Gastroesophageal sphincter (tissue), 3 donors: ENCODE data around the gene PHF2.

Experiments used
- POLR2A ChIP-seq, 2 donors: fragments of 450-650 bp; IDR thresholded peaks; one replicate each; pipeline ENCODE4 v1.6.1; 2017; ENCODE audit warnings: antibody characterized with exemption in 2 of 2, mild to moderate bottlenecking in 2 of 2, moderate library complexity in 1 of 2
- POLR2AphosphoS5 ChIP-seq: sonication (generic); formaldehyde crosslinking; IDR thresholded peaks from one replicate; pipeline ENCODE4 v1.6.1; 2017; ENCODE audit warnings: antibody characterized with exemption
- TF ChIP-seq, protein P1 (sequence below), 4 experiments: fragments of 200-600 bp in 2 of 4; fragments of 450-650 bp in 2 of 4; sonication (generic) in 1 of 4; IDR thresholded peaks; one replicate each; pipeline ENCODE4 v1.5.1; 2017 to 2019; ENCODE audit warnings: antibody characterized with exemption in 4 of 4, mild to moderate bottlenecking in 2 of 4, moderate library complexity in 2 of 4

DNA sequence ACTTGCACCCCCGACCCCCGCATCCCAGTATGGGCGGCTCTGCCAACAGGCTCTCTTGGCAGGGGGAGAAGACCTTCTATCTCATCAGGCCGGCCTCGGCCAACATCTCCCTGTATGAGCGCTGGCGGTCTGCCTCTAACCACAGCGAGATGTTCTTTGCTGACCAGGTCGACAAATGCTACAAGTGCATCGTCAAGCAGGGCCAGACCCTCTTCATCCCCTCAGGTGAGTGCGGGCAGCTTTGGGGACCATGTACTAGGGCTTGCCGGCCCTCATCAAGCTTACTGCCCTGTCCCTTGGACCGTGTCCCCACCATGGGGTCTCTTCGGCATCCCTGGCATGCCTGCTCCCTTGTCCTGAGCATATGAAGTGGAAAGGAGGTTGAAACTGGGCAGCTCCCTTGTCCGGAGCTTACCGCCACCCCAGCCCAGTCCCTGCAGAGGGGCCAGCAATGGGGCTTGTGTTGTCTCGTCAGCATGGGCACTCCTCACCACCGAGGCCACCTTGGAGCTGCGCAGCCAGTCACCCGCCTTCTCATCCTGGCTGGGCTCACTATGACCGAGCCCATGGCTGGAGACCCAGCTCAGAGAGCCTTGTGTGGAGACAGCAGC lies 78.1 kb downstream of the PHF2 start:
- TF ChIP-seq, protein P1, sequence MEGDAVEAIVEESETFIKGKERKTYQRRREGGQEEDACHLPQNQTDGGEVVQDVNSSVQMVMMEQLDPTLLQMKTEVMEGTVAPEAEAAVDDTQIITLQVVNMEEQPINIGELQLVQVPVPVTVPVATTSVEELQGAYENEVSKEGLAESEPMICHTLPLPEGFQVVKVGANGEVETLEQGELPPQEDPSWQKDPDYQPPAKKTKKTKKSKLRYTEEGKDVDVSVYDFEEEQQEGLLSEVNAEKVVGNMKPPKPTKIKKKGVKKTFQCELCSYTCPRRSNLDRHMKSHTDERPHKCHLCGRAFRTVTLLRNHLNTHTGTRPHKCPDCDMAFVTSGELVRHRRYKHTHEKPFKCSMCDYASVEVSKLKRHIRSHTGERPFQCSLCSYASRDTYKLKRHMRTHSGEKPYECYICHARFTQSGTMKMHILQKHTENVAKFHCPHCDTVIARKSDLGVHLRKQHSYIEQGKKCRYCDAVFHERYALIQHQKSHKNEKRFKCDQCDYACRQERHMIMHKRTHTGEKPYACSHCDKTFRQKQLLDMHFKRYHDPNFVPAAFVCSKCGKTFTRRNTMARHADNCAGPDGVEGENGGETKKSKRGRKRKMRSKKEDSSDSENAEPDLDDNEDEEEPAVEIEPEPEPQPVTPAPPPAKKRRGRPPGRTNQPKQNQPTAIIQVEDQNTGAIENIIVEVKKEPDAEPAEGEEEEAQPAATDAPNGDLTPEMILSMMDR (IDR thresholded peaks at IDR 0.05): no peak
- TF ChIP-seq POLR2A (IDR thresholded peaks at IDR 0.05): no peak
- no peak for TF ChIP-seq POLR2AphosphoS5
